ENCODE data around the gene GNG7. TPM values are rescaled to one million over a fixed set of nuclear protein-coding genes. Genes with fewer than 3 reads are reported as not detected.
"Not testable (repeated sequence)": the region's sequence is repeated elsewhere in the genome, so short reads cannot be mapped to it uniquely, and the experiment has no call there.

GNG7 gene
- total RNA-seq, 2 donors from 2014 or later: 5.7 to 12.9 TPM

DNA sequence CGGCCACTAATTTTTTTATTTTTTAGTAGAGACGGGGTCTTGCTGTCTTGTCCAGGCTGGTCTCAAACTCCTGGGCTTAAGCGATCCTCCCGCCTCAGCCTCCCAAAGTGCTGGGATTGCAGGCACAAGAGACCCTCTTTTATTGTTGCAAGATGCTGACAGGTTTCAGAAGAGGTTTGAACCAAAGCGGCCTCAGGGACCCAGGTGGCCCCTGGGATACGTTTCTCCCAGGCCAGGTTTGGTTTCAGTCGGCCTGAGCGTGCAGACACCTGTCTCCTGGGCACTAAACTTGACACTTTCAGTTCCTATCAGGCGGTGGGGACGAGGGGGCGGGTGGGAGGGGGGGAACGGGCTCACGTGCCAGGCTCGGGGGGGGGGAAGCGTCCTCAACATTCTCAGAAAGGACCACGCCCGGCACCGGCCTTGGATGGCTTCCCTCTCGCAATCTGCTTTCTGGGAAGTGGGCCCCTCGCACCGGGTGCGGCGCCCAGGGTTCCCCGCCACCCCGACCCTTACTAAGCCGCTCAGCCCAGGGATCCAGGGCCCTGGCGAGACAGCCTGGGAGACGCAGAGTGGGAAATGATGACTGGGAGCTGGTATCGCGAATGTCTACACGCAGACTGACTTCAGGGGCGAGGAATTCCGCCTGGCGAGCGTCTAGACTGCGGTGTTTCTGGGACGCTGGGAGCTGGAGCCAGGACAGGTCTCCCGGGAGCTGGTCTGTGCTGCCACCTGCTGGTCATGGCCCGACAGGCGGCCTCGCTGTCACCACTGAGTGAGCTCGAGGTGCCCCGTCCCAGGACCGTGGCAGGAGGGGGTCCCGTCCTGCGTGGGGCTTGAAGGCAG, 91.6 kb downstream of the GNG7 start:
- H3K9me3 ChIP-seq: no peaks in the 10 kb centered on the region
- no peak overlapping the region for H3K4me3 ChIP-seq
- 4 to 10% methylated on average over 18 to 40 of the region's 46 CpGs for WGBS, 2 donors
- peaks cover 17% of the 10 kb centered on the region for H3K4me1 ChIP-seq
- peak overlapping the region; percentile 95 to 99 (median 96) for H3K27ac ChIP-seq
- no peaks in the 10 kb centered on the region for H3K27me3 ChIP-seq
- intact Hi-C loops (cut with DNase I): loop anchor here (5.0 kb wide), 1 partner anchor 139 kb away; no protein-coding TSS in a partner anchor
- ATAC-seq (peak; percentile 95), DNase-seq (peak; percentile 96 to 97 (median 97))
- H3K36me3 ChIP-seq (replicated peaks in 1 of 2; ENCODE audit: insufficient read depth in 1 of 2, low read depth in 2 of 2): no peaks in the 10 kb centered on the region
- peak; percentile 95 to 98 (median 97) for TF ChIP-seq CTCF (IDR thresholded peaks at IDR 0.05)
- TF ChIP-seq POLR2A (IDR thresholded peaks at IDR 0.05): peak; percentile 53 to 86 (median 71)

DNA sequence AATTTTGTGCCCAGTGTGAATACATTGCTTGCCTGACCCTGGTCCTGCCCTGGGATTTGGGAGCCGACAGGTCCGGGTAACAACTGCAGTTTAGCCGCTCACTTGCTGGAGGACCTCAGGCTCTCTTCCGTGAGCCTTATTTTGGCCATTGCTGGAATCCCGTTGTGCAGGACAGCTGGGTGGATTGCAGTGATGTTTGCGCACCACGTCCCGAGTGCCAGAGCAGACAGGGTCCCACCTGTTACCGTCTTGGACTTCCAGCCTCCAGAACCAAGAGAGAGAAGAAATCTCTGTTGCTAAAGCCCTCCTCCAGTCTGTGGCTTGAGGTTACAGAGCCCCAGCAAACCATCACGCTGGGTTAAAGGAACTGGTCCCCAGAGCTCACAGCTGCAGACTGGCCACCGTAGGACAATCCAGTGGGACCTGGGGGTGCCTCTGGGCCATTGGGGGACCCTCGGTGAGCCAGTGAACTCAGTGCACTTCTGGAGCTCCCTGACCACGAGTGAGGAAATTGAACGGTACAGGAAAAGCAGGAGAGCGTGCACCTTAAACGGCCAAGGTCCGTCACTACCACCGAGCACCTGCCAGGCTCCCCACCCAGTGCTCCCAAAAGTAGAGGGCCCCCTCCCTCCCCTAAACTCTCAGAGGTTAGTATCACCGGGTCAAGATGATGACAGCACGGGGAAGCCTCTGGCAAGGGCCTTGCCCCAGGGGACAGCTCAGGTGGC, 92.9 kb downstream of the GNG7 start:
- no peaks in the 10 kb centered on the region for H3K9me3 ChIP-seq
- no peak overlapping the region for H3K27ac ChIP-seq
- no peak for TF ChIP-seq CTCF (IDR thresholded peaks at IDR 0.05)
- TF ChIP-seq POLR2A (IDR thresholded peaks at IDR 0.05): no peak
- WGBS, 2 donors: 84 to 86% methylated on average over 15 to 20 of the region's 20 CpGs
- intact Hi-C loops (cut with DNase I): loop anchor here (5.0 kb wide), 1 partner anchor 137 kb away; no protein-coding TSS in a partner anchor
- H3K27me3 ChIP-seq: no peaks in the 10 kb centered on the region
- no peaks in the 10 kb centered on the region for H3K36me3 ChIP-seq (replicated peaks in 1 of 2; ENCODE audit: insufficient read depth in 1 of 2, low read depth in 2 of 2)
- peaks cover 17% of the 10 kb centered on the region for H3K4me1 ChIP-seq
- DNase-seq (peak in 1 of 4 donors; percentile 1), ATAC-seq (no peak)
- no peak overlapping the region for H3K4me3 ChIP-seq

GRCh38 chr19:2609034-2609388, 93.5 kb downstream of the GNG7 start:
- H3K27ac ChIP-seq: not testable (repeated sequence)

DNA sequence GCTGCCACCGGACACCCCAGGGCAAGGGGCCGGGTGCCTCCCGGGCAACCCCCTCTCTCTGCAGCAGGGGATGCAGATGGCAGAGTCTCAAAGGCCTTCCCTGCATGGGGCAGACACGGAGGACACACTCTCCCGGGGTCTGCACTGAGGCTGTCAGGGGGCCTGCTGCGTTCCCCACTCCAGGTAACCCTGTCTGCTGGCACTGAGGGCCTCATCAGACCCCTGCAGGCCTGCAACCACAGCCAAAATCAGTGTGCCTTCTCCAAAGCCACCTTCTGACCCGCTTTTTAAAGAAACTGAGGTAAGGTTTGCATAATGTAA, 93.9 kb downstream of the GNG7 start:
- TF ChIP-seq CTCF (IDR thresholded peaks at IDR 0.05): no peak
- TF ChIP-seq POLR2A (IDR thresholded peaks at IDR 0.05): no peak
- 82 to 86% methylated on average over 3 to 7 of the region's 7 CpGs for WGBS, 2 donors
- no peaks in the 10 kb centered on the region for H3K27me3 ChIP-seq
- no peak overlapping the region for H3K4me3 ChIP-seq
- no peak overlapping the region for H3K27ac ChIP-seq
- H3K9me3 ChIP-seq: no peaks in the 10 kb centered on the region
- ATAC-seq: no peak
- H3K4me1 ChIP-seq: peaks cover 10% of the 10 kb centered on the region
- intact Hi-C loops (cut with DNase I): no loop called here
- H3K36me3 ChIP-seq (replicated peaks in 1 of 2; ENCODE audit: insufficient read depth in 1 of 2, low read depth in 2 of 2): no peaks in the 10 kb centered on the region
- no peak for DNase-seq

More at GRCh38 chr19:2609034-2609388, 93.5 kb downstream of the GNG7 start:
- H3K9me3 ChIP-seq; DNase-seq; H3K27me3 ChIP-seq; H3K36me3 ChIP-seq (replicated peaks in 1 of 2; ENCODE audit: insufficient read depth in 1 of 2, low read depth in 2 of 2); intact Hi-C loops (cut with DNase I); ATAC-seq; H3K4me3 ChIP-seq: not testable (repeated sequence)
- 86 to 89% methylated on average over 7 of the region's 7 CpGs for WGBS, 2 donors
- H3K4me1 ChIP-seq: peaks cover 15% of the 10 kb centered on the region
